Thyroid gland (tissue), 4 donors: ENCODE measurements around the gene CGAS. TPM values are rescaled to one million over a fixed set of nuclear protein-coding genes. Genes with fewer than 3 reads are reported as not detected.

Source experiments
- DNase-seq, 2 donors: peaks; one replicate each; pipeline ENCODE4 v3.0.0-alpha.2; 2019
- H3K27ac ChIP-seq, 3 donors: fragments of 200-600 bp; sonication (generic); 1 replicate in 2 of 3; 2 replicates in 1 of 3; pipeline ENCODE4 v1.5.1; 2016 to 2019; ENCODE audit warnings: mild to moderate bottlenecking in 1 of 3, moderate library complexity in 1 of 3
- H3K27me3 ChIP-seq: fragments of 200-600 bp; sonication (generic); one replicate; pipeline ENCODE4 v1.5.1; 2019
- H3K36me3 ChIP-seq, 2 donors: fragments of 200-600 bp; sonication (generic); one replicate each; pipeline ENCODE4 v1.5.1; 2016 to 2019
- H3K4me1 ChIP-seq, 2 donors: fragments of 200-600 bp; sonication (generic); one replicate each; pipeline ENCODE4 v1.5.1; 2017 to 2019
- H3K4me3 ChIP-seq, 3 donors: fragments of 200-600 bp; sonication (generic); replicated peaks in 1 of 3; 1 replicate in 2 of 3; 2 replicates in 1 of 3; pipeline ENCODE4 v1.5.1; 2016; ENCODE audit warnings: mild to moderate bottlenecking in 1 of 3
- H3K9me3 ChIP-seq: fragments of 200-600 bp; sonication (generic); one replicate; pipeline ENCODE4 v1.5.1; 2017
- CTCF ChIP-seq, 6 experiments: fragments of 200-600 bp in 3 of 6; fragments of 450-650 bp in 3 of 6; sonication (generic) in 3 of 6; IDR thresholded peaks; one replicate each; pipeline ENCODE4 v1.5.1; 2016 to 2019; ENCODE audit warnings: antibody characterized with exemption in 6 of 6, mild to moderate bottlenecking in 2 of 6, inconsistent platforms in 1 of 6, moderate library complexity in 1 of 6
- POLR2A ChIP-seq, 2 donors: fragments of 450-650 bp; IDR thresholded peaks; one replicate each; pipeline ENCODE4 v1.6.1; 2017; ENCODE audit warnings: antibody characterized with exemption in 2 of 2, mild to moderate bottlenecking in 2 of 2, moderate library complexity in 1 of 2
- WGBS, 2 donors: methylation state at CpG; one replicate each; pipeline ENCODE4 v1.1.5; 2017; 5-methylcytosine and 5-hydroxymethylcytosine counted together
- intact Hi-C: fragments of 100-400 bp; cut with DNase I; formaldehyde crosslinking; loops from one replicate; pipeline ENCODE4 v1.15.1; 2023
- total RNA-seq, 4 donors: library from RNA; depleted of rRNA; stranded (reverse); fragments of >200 nt; gene quantifications; one replicate each; pipeline ENCODE4 v1.2.3, GENCODE V29; 2016

CGAS gene
- total RNA-seq, 4 donors from 2014 or later: 2.5 to 6.2 (median 4.4) TPM

GRCh38 chr6:73435236-73435635, 16.9 kb downstream of the CGAS start:
- intact Hi-C loops: no loop called here
- Histone ChIP-seq H3K4me3 (no peak overlapping the region), H3K27me3 (no peaks in the 10 kb centered on the region), H3K9me3 (no peaks in the 10 kb centered on the region), H3K4me1 (no peaks in the 10 kb centered on the region), H3K36me3 (no peaks in the 10 kb centered on the region), H3K27ac (no peak overlapping the region)
- 91 to 93% methylated on average over 3 of the region's 3 CpGs for WGBS, 2 donors
- TF ChIP-seq CTCF (IDR thresholded peaks at IDR 0.05) (no peak), POLR2A (IDR thresholded peaks at IDR 0.05) (no peak)
- no peak for DNase-seq

GRCh38 chr6:73421534-73421933, 30.6 kb downstream of the CGAS start:
- Histone ChIP-seq H3K9me3 (no peaks in the 10 kb centered on the region), H3K4me3 (no peak overlapping the region), H3K36me3 (no peaks in the 10 kb centered on the region), H3K27ac (no peak overlapping the region), H3K27me3 (no peaks in the 10 kb centered on the region), H3K4me1 (no peaks in the 10 kb centered on the region)
- WGBS, 2 donors: 88 to 97% methylated on average over 2 of the region's 2 CpGs
- TF ChIP-seq CTCF (IDR thresholded peaks at IDR 0.05) (no peak), POLR2A (IDR thresholded peaks at IDR 0.05) (no peak)
- intact Hi-C loops: no loop called here
- DNase-seq: no peak

GRCh38 chr6:73418081-73418741, 33.9 kb downstream of the CGAS start:
- H3K36me3 ChIP-seq: no peaks in the 10 kb centered on the region
- no peaks in the 10 kb centered on the region for H3K4me1 ChIP-seq
- no peak overlapping the region for H3K27ac ChIP-seq
- intact Hi-C loops: no loop called here
- no peak overlapping the region for H3K4me3 ChIP-seq
- no peak for DNase-seq
- H3K9me3 ChIP-seq: no peaks in the 10 kb centered on the region
- H3K27me3 ChIP-seq: no peaks in the 10 kb centered on the region
- WGBS, 2 donors: 93 to 94% methylated on average over 11 of the region's 11 CpGs
- no peak for TF ChIP-seq POLR2A (IDR thresholded peaks at IDR 0.05)
- TF ChIP-seq CTCF (IDR thresholded peaks at IDR 0.05): no peak

- H3K4me1 ChIP-seq: no peaks in the 10 kb centered on the region
- DNase-seq: no peak
- intact Hi-C loops: no loop called here
- H3K9me3 ChIP-seq: no peaks in the 10 kb centered on the region
- H3K27ac ChIP-seq: no peak overlapping the region
- H3K36me3 ChIP-seq: no peaks in the 10 kb centered on the region
- no peak overlapping the region for H3K4me3 ChIP-seq
- H3K27me3 ChIP-seq: no peaks in the 10 kb centered on the region
- 83% methylated on average over 3 of the region's 3 CpGs for WGBS, 2 donors
- TF ChIP-seq POLR2A (IDR thresholded peaks at IDR 0.05) (no peak), CTCF (IDR thresholded peaks at IDR 0.05) (no peak)
Measured at GRCh38 chr6:73413102-73413501, 39.0 kb downstream of the CGAS start.

- no peaks in the 10 kb centered on the region for H3K36me3 ChIP-seq
- no peak for DNase-seq
- TF ChIP-seq POLR2A (IDR thresholded peaks at IDR 0.05) (no peak), CTCF (IDR thresholded peaks at IDR 0.05) (no peak)
- H3K9me3 ChIP-seq: no peaks in the 10 kb centered on the region
- no peaks in the 10 kb centered on the region for H3K4me1 ChIP-seq
- no peak overlapping the region for H3K4me3 ChIP-seq
- intact Hi-C loops: no loop called here
- no peak overlapping the region for H3K27ac ChIP-seq
- 100% methylated on average over 1 of the region's 1 CpG for WGBS, 2 donors
- no peaks in the 10 kb centered on the region for H3K27me3 ChIP-seq
Measured at GRCh38 chr6:73409395-73409794, 42.7 kb downstream of the CGAS start.
